Measurements from ENCODE around the gene CELF1. TPM values are rescaled to one million over a fixed set of nuclear protein-coding genes. Genes with fewer than 3 reads are reported as not detected.

Gene CELF1
- polyA plus RNA-seq, 1 donor from 2014 or later, result 209 TPM

DNA sequence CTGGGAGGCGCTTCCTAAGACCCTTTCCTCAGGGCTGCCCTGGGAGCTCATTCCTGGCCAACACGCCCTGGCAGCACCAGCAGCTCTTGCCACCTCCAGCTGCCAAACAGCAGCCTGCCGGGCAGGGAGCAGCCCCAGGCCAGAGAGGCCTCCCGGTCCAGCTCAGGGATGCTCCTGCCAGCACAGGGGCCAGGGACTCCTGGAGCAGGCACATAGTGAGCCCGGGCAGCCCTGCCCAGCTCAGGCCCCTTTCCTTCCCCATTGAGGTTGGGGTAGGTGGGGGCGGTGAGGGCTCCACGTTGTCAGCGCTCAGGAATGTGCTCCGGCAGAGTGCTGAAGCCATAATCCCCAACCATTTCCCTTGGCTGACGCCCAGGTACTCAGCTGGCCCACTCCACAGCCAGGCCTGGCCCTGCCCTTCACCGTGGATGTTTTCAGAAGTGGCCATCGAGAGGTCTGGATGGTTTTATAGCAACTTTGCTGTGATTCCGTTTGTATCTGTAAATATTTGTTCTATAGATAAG lies 136.9 kb downstream of the CELF1 start:
- H3K36me3 ChIP-seq (ENCODE audit: insufficient read depth, low read length), result no peaks in the 10 kb centered on the region

More for the DNA sequence above, 136.9 kb downstream of the CELF1 start:
- H2AFZ ChIP-seq (ENCODE audit: low read depth, low read length), result no peak overlapping the region
- H3K27me3 ChIP-seq (ENCODE audit: insufficient read depth, low read depth, low read length), result no peaks in the 10 kb centered on the region
- no peaks in the 10 kb centered on the region for H3K79me2 ChIP-seq (replicated peaks; ENCODE audit: insufficient read depth, low read length)
- no peaks in the 10 kb centered on the region for H3F3A ChIP-seq (ENCODE audit: insufficient read depth, low read length, poor library complexity, severe bottlenecking)
- H3K27ac ChIP-seq (ENCODE audit: low read length), result no peak overlapping the region
- no peaks in the 10 kb centered on the region for H3K9me3 ChIP-seq (ENCODE audit: low read length)
- H4K20me1 ChIP-seq (ENCODE audit: insufficient read depth), result no peaks in the 10 kb centered on the region
- TF ChIP-seq MXI1 (conservative IDR thresholded peaks at IDR 0.05; ENCODE audit: poor library complexity, severe bottlenecking) (no peak), TAF1 (IDR thresholded peaks at IDR 0.05; ENCODE audit: low read depth) (no peak), POLR2AphosphoS5 (IDR thresholded peaks at IDR 0.05) (peak; percentile 2)
- no peak overlapping the region for H3K4me3 ChIP-seq (ENCODE audit: low read length)
- no peak overlapping the region for H3K9ac ChIP-seq (ENCODE audit: low read length)
- no peak overlapping the region for H3K4me2 ChIP-seq (ENCODE audit: low read length)
- H3K9me2 ChIP-seq (ENCODE audit: insufficient read depth, low read length), result no peaks in the 10 kb centered on the region

Small RNA genes lying within 50 kb of the gene (small RNA-seq; reads per million reads assigned to genes)
- gene RN7SL652P, result 0 reads per million in 3 experiments
- 0 to 0.16 (median 0) reads per million in 3 experiments for gene RNU5E-10P

Other genes starting within 250 kb of the CELF1 start
- not detected in 2 replicates for gene MYBPC3, start 200.4 kb downstream of the CELF1 start, polyA plus RNA-seq
- gene SPI1, start 174.6 kb downstream of the CELF1 start, polyA plus RNA-seq, result not detected in 2 replicates
- gene SLC39A13, start 144.5 kb downstream of the CELF1 start, polyA plus RNA-seq, result 41.6 and 48.0 TPM in 2 replicates
- 157 and 172 TPM in 2 replicates for gene PSMC3, start 126.7 kb downstream of the CELF1 start, polyA plus RNA-seq
- gene RAPSN, start 104.0 kb downstream of the CELF1 start, polyA plus RNA-seq, result not detected in 2 replicates
- gene PTPMT1, start 12.5 kb upstream of the CELF1 start, polyA plus RNA-seq, result 2.7 and 5.4 TPM in 2 replicates
- gene KBTBD4, start 25.8 kb upstream of the CELF1 start, polyA plus RNA-seq, result 76.1 and 79.5 TPM in 2 replicates
- gene NDUFS3, start 25.9 kb upstream of the CELF1 start, polyA plus RNA-seq, result 154 and 186 TPM in 2 replicates
- gene FAM180B, start 33.5 kb upstream of the CELF1 start, polyA plus RNA-seq, result not detected in 2 replicates
- gene C1QTNF4, start 41.3 kb upstream of the CELF1 start, polyA plus RNA-seq, result 16.4 and 17.5 TPM in 2 replicates
- gene MTCH2, start 89.4 kb upstream of the CELF1 start, polyA plus RNA-seq, result 123 and 159 TPM in 2 replicates
- gene AGBL2, start 162.2 kb upstream of the CELF1 start, polyA plus RNA-seq, result not detected in 2 replicates
- 129 and 180 TPM in 2 replicates for gene FNBP4, start 214.2 kb upstream of the CELF1 start, polyA plus RNA-seq

All from neural cell (in vitro differentiated cells).